Measurements from ENCODE around the gene MGAT4C. TPM values are rescaled to one million over a fixed set of nuclear protein-coding genes. Genes with fewer than 3 reads are reported as not detected.
"Not testable (repeated sequence)": the region's sequence is repeated elsewhere in the genome, so short reads cannot be mapped to it uniquely, and the experiment has no call there.

Gene MGAT4C
- total and polyA plus RNA-seq, 7 donors: 0.06 to 0.16 (median 0.07) TPM; not detected in 4

- H3K27ac ChIP-seq: no peak overlapping the region
- no peaks in the 10 kb centered on the region for H3K9me3 ChIP-seq
- no peaks in the 10 kb centered on the region for H3K4me1 ChIP-seq
- no peaks in the 10 kb centered on the region for H3K36me3 ChIP-seq (ENCODE audit: insufficient read depth in 1 of 2, low read depth in 1 of 2)
- H3K4me3 ChIP-seq: no peak overlapping the region
- no peak for DNase-seq
- intact Hi-C loops (cut with DNase I): no loop called here
- H3K27me3 ChIP-seq (ENCODE audit: insufficient read depth in 3 of 3, low read length in 2 of 3): no peaks in the 10 kb centered on the region
- WGBS, 3 donors: 92 to 96% (median 95%) methylated on average over 1 of the region's 1 CpG
- no peak for ATAC-seq
- TF ChIP-seq CTCF (IDR thresholded peaks at IDR 0.05): no peak
Measured at GRCh38 chr12:86143162-86143561, 113.0 kb downstream of the MGAT4C start.

DNA sequence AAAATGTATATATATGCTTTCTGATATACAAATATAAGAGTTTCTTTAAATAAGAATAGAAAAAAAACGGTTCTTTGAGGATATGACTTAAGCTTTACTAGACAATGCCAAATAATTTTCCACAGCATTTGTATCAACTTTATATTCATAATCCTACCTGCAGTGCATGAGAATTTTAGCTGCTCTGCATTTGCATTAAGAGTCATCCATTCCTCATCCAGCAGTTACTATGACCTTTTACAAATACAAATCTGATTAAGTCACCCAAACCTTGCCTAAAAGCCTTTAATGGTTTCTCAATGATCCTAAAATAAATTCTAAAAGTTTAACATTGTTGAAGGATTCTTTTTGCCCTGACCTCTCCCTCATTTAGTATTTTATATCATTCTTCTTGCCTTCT is 116.5 kb downstream of the MGAT4C start:
- Histone ChIP-seq H3K36me3 (ENCODE audit: insufficient read depth in 1 of 2, low read depth in 1 of 2) (no peaks in the 10 kb centered on the region), H3K4me1 (no peaks in the 10 kb centered on the region), H3K27me3 (ENCODE audit: insufficient read depth in 3 of 3, low read length in 2 of 3) (no peaks in the 10 kb centered on the region), H3K9me3 (no peaks in the 10 kb centered on the region), H3K4me3 (no peak overlapping the region), H3K27ac (no peak overlapping the region)
- DNase-seq: no peak
- WGBS, 3 donors: 64 to 73% (median 65%) methylated on average over 1 of the region's 1 CpG
- intact Hi-C loops (cut with DNase I): no loop called here
- no peak for ATAC-seq
- TF ChIP-seq CTCF (IDR thresholded peaks at IDR 0.05): no peak

GRCh38 chr12:86138770-86139169 is 117.4 kb downstream of the MGAT4C start:
- no peak overlapping the region for H3K27ac ChIP-seq
- DNase-seq (no peak), ATAC-seq (no peak)
- no peak overlapping the region for H3K4me3 ChIP-seq
- no peaks in the 10 kb centered on the region for H3K4me1 ChIP-seq
- no peaks in the 10 kb centered on the region for H3K9me3 ChIP-seq
- 53 to 60% (median 60%) methylated on average over 2 of the region's 2 CpGs for WGBS, 3 donors
- no peaks in the 10 kb centered on the region for H3K36me3 ChIP-seq (ENCODE audit: insufficient read depth in 1 of 2, low read depth in 1 of 2)
- no peaks in the 10 kb centered on the region for H3K27me3 ChIP-seq (ENCODE audit: insufficient read depth in 3 of 3, low read length in 2 of 3)
- intact Hi-C loops (cut with DNase I): no loop called here
- no peak for TF ChIP-seq CTCF (IDR thresholded peaks at IDR 0.05)

DNA sequence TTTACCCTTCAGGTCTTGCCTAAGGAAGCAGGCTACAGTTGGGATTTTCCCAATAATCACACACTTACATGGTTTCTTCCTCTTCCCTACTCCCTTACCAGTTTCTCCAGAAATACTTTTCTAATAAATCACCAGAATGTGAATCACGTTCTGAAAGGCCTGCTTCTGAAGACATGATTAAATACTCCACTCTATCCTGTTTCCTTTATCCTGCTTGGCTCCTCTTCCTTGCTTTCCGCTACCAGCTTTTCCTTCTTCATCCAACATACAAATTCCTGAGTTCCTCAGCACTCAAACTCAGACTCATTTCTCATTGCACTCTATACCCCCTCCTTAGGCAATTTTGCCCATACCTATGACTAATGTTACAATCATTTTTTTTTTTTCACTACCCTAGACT is 118.3 kb downstream of the MGAT4C start:
- no peaks in the 10 kb centered on the region for H3K36me3 ChIP-seq (ENCODE audit: insufficient read depth in 1 of 2, low read depth in 1 of 2)
- no peaks in the 10 kb centered on the region for H3K27me3 ChIP-seq (ENCODE audit: insufficient read depth in 3 of 3, low read length in 2 of 3)
- 53 to 57% (median 55%) methylated on average over 2 of the region's 2 CpGs for WGBS, 3 donors
- DNase-seq (no peak), ATAC-seq (no peak)
- intact Hi-C loops (cut with DNase I): no loop called here
- no peak for TF ChIP-seq CTCF (IDR thresholded peaks at IDR 0.05)
- no peaks in the 10 kb centered on the region for H3K4me1 ChIP-seq
- no peak overlapping the region for H3K4me3 ChIP-seq
- no peaks in the 10 kb centered on the region for H3K9me3 ChIP-seq
- no peak overlapping the region for H3K27ac ChIP-seq

DNA sequence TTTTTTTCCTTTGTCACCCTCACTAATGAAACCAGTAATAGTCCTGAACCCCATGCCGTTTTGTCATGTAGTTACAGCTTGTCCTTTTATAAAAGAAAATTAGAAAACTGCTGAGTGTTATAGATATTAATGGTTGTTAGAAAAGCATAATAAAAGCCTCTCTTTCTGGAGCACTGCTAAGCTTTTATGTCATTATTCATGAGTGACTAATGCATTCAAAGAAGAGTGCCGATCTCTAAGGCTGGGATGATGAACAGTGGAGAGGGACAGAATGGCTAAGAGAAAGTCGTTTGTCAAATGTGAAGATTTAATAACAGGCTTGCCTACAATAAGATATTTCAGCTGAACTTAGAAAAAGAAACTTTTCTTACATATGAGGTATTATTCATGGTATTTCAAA is 121.6 kb downstream of the MGAT4C start:
- no peak for DNase-seq
- intact Hi-C loops (cut with DNase I): no loop called here
- no peaks in the 10 kb centered on the region for H3K9me3 ChIP-seq
- H3K27me3 ChIP-seq (ENCODE audit: insufficient read depth in 3 of 3, low read length in 2 of 3): no peaks in the 10 kb centered on the region
- no peak for TF ChIP-seq CTCF (IDR thresholded peaks at IDR 0.05)
- H3K4me3 ChIP-seq: no peak overlapping the region
- no peak for ATAC-seq
- WGBS, 3 donors: 53 to 65% (median 57%) methylated on average over 3 of the region's 3 CpGs
- H3K36me3 ChIP-seq (ENCODE audit: insufficient read depth in 1 of 2, low read depth in 1 of 2): no peaks in the 10 kb centered on the region
- no peaks in the 10 kb centered on the region for H3K4me1 ChIP-seq
- H3K27ac ChIP-seq: no peak overlapping the region

GRCh38 chr12:86126900-86127299 is 129.3 kb downstream of the MGAT4C start:
- H3K4me1 ChIP-seq; H3K36me3 ChIP-seq (ENCODE audit: insufficient read depth in 1 of 2, low read depth in 1 of 2); H3K27ac ChIP-seq; DNase-seq; intact Hi-C loops (cut with DNase I); ATAC-seq; H3K4me3 ChIP-seq; H3K9me3 ChIP-seq; H3K27me3 ChIP-seq (ENCODE audit: insufficient read depth in 3 of 3, low read length in 2 of 3): not testable (repeated sequence)
- WGBS, 3 donors: 85 to 96% (median 88%) methylated on average over 3 of the region's 3 CpGs
